ENCODE data around the gene LAP3. TPM values are rescaled to one million over a fixed set of nuclear protein-coding genes. Genes with fewer than 3 reads are reported as not detected.
"Not testable (repeated sequence)": the region's sequence is repeated elsewhere in the genome, so short reads cannot be mapped to it uniquely, and the experiment has no call there.

The LAP3 gene
- 10 to 100 TPM; 78.4 to 86.4 (median 85.2) TPM for polyA plus RNA-seq (ENCODE audit: insufficient read length in 3 of 3)

- peak; percentile 92 to 99 (median 93) for DNase-seq (ENCODE audit: low read depth in 3 of 3, low spot score in 2 of 3)
These were observed at the start of gene LAP3 for GRCh38 chr4:17576932-17577664. LAP3 (plus strand) TSS chr4:17577198; CDS start chr4:17577466, 268 bp downstream.

GRCh38 chr4:17528551-17529165, 48.3 kb upstream of the LAP3 start:
- DNase-seq (ENCODE audit: low read depth in 3 of 3, low spot score in 2 of 3), result no peak

GRCh38 chr4:17531538-17532285, 45.3 kb upstream of the LAP3 start:
- DNase-seq (ENCODE audit: low read depth in 3 of 3, low spot score in 2 of 3), result no peak

DNA sequence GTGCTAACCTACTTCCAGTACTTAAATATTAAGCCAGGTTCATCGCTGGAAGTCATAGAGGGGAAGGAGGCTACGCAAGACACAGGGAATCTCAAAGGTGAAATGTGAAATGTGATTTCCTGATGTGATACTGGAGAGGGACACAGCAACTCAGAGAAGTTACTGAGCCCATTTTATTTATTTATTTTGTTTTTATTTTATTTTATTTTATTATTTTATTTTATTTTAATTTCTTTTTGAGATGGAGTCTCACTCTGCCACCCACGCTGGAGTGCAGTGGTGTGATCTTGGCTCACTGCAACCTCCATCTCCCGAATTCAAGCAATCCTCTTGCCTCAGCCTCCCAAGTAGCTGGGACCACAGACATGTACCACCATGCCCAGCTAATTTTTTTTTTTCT, 42.3 kb upstream of the LAP3 start:
- DNase-seq (ENCODE audit: low read depth in 3 of 3, low spot score in 2 of 3), result no peak

- no peak for DNase-seq (ENCODE audit: low read depth in 3 of 3, low spot score in 2 of 3)
These were observed 41.8 kb upstream of the LAP3 start for GRCh38 chr4:17535242-17535641.

- DNase-seq (ENCODE audit: low read depth in 3 of 3, low spot score in 2 of 3), result no peak
These were observed 41.1 kb upstream of the LAP3 start for GRCh38 chr4:17535906-17536305.

DNA sequence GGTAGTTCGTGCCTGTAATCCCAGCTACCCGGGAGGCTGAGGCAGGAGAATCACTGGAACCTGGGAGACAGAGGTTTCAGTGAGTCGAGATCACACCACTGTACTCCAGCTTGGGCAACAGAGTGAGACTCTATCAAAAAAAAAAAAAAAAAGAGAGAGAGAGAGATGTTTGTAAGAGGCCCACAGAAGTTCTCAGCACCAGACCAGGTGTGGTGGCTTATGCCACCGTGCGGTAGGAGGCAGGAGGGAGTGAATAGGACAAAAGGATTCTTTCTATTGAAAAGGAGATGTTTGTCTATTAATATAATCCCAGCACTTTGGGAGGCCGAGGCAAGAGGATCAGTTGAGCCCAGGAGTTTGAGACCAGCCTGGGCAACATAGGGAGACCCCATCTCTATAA, 39.9 kb upstream of the LAP3 start:
- not testable (repeated sequence) for DNase-seq (ENCODE audit: low read depth in 3 of 3, low spot score in 2 of 3)

GRCh38 chr4:17544205-17544604, 32.8 kb upstream of the LAP3 start:
- DNase-seq (ENCODE audit: low read depth in 3 of 3, low spot score in 2 of 3), result no peak

DNA sequence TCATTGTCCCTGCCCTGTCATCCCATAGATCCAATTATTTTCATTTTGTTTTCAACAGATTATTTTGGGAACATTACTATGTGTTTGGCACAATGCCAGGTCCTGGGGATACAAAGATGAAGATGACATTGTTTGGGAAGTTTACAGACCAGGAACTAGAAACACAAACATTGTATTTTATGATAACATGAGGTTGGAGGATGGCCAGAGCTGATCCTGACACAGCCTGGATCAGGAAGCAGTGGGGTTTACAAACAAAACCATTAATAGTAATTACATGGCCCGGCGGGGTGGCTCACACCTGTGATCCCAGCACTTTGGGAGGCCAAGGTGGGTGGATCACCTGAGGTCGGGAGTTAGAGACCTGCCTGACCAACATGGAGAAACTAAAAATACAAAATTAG, 32.2 kb upstream of the LAP3 start:
- DNase-seq (ENCODE audit: low read depth in 3 of 3, low spot score in 2 of 3), result no peak

GRCh38 chr4:17545374-17546140, 31.4 kb upstream of the LAP3 start:
- DNase-seq (ENCODE audit: low read depth in 3 of 3, low spot score in 2 of 3), result no peak

- DNase-seq (ENCODE audit: low read depth in 3 of 3, low spot score in 2 of 3), result no peak
These were observed 30.8 kb upstream of the LAP3 start for GRCh38 chr4:17546222-17546621.

GRCh38 chr4:17546678-17547077, 30.3 kb upstream of the LAP3 start:
- no peak for DNase-seq (ENCODE audit: low read depth in 3 of 3, low spot score in 2 of 3)

DNA sequence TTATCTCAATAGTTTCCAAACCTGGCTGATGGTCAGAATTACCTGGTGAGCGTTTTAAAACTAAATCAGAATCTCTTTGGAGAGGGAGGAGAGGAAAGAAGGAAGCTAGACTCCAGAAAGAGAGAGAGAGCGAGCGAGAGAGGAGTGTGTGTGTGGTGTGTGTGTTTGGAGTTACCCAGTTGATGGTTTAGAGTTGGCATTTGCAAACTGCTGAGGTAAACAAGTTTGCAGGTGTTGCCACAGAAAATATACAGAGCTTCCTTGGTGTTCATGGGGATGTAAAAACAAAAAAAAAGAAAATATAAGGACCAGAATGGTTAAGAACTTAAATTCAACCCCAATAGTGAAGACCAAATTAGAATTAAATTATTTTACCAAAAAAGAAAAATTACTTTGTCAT, 26.4 kb upstream of the LAP3 start:
- no peak for DNase-seq (ENCODE audit: low read depth in 3 of 3, low spot score in 2 of 3)

- DNase-seq (ENCODE audit: low read depth in 3 of 3, low spot score in 2 of 3), result no peak
These were observed 24.6 kb upstream of the LAP3 start for GRCh38 chr4:17552427-17552826.

- no peak for DNase-seq (ENCODE audit: low read depth in 3 of 3, low spot score in 2 of 3)
These were observed 22.4 kb upstream of the LAP3 start for GRCh38 chr4:17554568-17554967.

DNA sequence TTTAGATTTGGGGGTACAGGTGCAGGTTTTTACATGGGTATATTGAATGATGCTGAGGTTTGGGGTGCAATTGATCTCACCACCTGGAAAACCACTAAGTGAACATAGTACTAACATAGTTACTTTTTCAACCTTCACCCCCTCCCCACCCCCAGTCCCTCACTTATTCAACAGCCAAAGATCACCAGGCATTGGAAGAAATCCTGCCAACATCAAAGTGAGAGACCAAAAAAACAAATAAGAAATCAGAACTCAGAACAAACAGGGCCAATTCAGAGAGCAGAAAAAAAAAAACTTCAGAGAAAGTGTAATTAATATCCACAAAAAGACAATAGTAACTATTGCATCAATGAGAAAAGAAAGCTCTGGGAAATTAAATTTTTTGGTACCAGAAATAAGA, 20.5 kb upstream of the LAP3 start:
- DNase-seq (ENCODE audit: low read depth in 3 of 3, low spot score in 2 of 3), result no peak

- DNase-seq (ENCODE audit: low read depth in 3 of 3, low spot score in 2 of 3), result no peak
These were observed 19.1 kb upstream of the LAP3 start for GRCh38 chr4:17557880-17558279.

DNA sequence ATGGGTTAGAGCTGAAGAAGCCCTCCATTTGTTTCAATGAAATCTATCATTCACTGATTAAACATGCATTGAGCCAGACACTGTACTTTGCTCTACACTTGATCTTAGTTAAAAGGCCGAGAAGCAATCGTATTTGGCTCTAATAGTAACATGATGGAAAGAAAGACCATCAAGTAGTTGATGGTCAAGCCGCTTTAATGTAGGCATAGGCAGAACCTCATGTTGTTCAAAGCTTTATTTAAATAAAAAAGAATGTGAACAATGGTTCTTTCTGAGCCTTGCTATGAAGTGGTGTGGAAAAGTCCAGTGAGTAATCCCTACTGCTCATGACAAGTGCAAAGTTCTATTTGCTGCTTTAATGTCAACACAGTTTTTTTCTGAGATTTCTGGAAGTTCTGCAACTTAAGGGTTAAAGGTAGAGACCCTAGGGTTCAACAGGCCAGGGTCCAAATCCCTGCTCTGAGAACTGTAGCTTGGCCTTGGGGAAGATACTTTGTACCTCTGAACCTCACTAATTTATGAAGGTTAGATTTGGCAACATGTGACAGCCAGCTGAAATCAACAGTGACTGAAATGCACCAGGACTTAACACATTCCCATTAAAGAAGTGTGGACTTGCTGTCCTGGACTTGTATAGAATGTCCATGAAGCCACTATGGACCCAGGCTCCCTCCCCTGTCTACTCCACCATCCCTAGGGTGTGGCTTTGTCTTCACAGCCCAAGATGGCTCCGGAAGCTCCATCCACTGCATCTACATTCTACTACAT, 17.9 kb upstream of the LAP3 start:
- no peak for DNase-seq (ENCODE audit: low read depth in 3 of 3, low spot score in 2 of 3)

GRCh38 chr4:17559709-17560048, 17.3 kb upstream of the LAP3 start:
- no peak for DNase-seq (ENCODE audit: low read depth in 3 of 3, low spot score in 2 of 3)

- DNase-seq (ENCODE audit: low read depth in 3 of 3, low spot score in 2 of 3), result no peak
These were observed 16.8 kb upstream of the LAP3 start for GRCh38 chr4:17560065-17560673.
